T-cell (primary cell): ENCODE measurements around the gene RAC3. TPM values are rescaled to one million over a fixed set of nuclear protein-coding genes. Genes with fewer than 3 reads are reported as not detected.

ENCODE experiments used
- ATAC-seq, 4 experiments: fragments of 200-7000 bp in 3 of 4; fragments of 150-1000 bp in 1 of 4; cut with Tn5 transposase; replicated peaks in 1 of 4; 1 replicate in 3 of 4; 2 replicates in 1 of 4; pipeline ENCODE4 v1.10.0; 2021; ENCODE audit warnings: moderate library complexity in 3 of 4, mild to moderate bottlenecking in 2 of 4, moderate number of reproducible peaks in 1 of 4
- CTCF ChIA-PET, 2 donors: fragments of 300-600 bp; sonication (Branson Sonifier 250); formaldehyde crosslinking; loops; one replicate each; lab custom pipeline; 2022; ENCODE audit warnings: antibody characterized with exemption in 2 of 2; lab: Charles Lee
- POLR2A ChIA-PET, 2 donors: fragments of 300-600 bp; sonication (Branson Sonifier 250); formaldehyde crosslinking; loops; one replicate each; lab custom pipeline; 2022; ENCODE audit warnings: antibody characterized with exemption in 2 of 2; lab: Charles Lee
- DNase-seq, 35 experiments: peaks; one replicate each; pipeline versions ENCODE4 v3.0.0 to v3.0.0-alpha.2; 2013 to 2023
- H3K27ac ChIP-seq: one replicate; pipeline ENCODE4 v1.5.1; 2013; ENCODE audit warnings: low read length
- H3K27me3 ChIP-seq, 2 experiments: replicated peaks in 1 of 2; 1 replicate in 1 of 2; 2 replicates in 1 of 2; pipeline versions ENCODE4 v1.6.1 to v1.7.0; 2013; ENCODE audit warnings: low read length in 1 of 2, mixed read lengths in 1 of 2; ENCODE audit not compliant: control insufficient read depth in 2 of 2, insufficient read depth in 2 of 2; ENCODE audit errors: extremely low read depth in 1 of 2
- H3K36me3 ChIP-seq, 2 donors: 1 replicate in 1 of 2; 2 replicates in 1 of 2; pipeline versions ENCODE4 v1.6.1 to v1.7.0; 2013; ENCODE audit warnings: low read length in 1 of 2; ENCODE audit not compliant: control insufficient read depth in 2 of 2, insufficient read depth in 1 of 2; ENCODE audit errors: extremely low read depth in 1 of 2
- H3K4me1 ChIP-seq, 2 experiments: 1 replicate in 1 of 2; 2 replicates in 1 of 2; pipeline versions ENCODE4 v1.6.1 to v1.7.0; 2013; ENCODE audit warnings: low read length in 2 of 2, mixed read lengths in 1 of 2; ENCODE audit not compliant: insufficient read depth in 2 of 2, control insufficient read depth in 1 of 2; ENCODE audit errors: extremely low read depth in 1 of 2
- H3K4me3 ChIP-seq, 2 donors: 1 replicate in 1 of 2; 2 replicates in 1 of 2; pipeline versions ENCODE4 v1.5.1 to v1.7.0; 2013; ENCODE audit warnings: mild to moderate bottlenecking in 2 of 2, low read length in 1 of 2, moderate library complexity in 1 of 2; ENCODE audit not compliant: control insufficient read depth in 1 of 2; ENCODE audit errors: extremely low read depth in 1 of 2
- H3K9me3 ChIP-seq: 2 replicates; pipeline ENCODE4 v1.7.0; 2013
- H3K27ac Mint-ChIP-seq, 2 donors: one replicate each; pipeline ENCODE4 v1.8.0; 2020 to 2021; ENCODE audit warnings: mild to moderate bottlenecking in 2 of 2, mixed read lengths in 2 of 2
- H3K27me3 Mint-ChIP-seq, 2 donors: one replicate each; pipeline ENCODE4 v1.8.0; 2021 to 2022; ENCODE audit warnings: mixed read lengths in 2 of 2
- H3K36me3 Mint-ChIP-seq: one replicate; pipeline ENCODE4 v1.8.0; 2021; ENCODE audit warnings: mixed read lengths
- H3K4me1 Mint-ChIP-seq, 3 donors: one replicate each; pipeline ENCODE4 v1.8.0; 2020 to 2022; ENCODE audit warnings: mixed read lengths in 3 of 3, mild to moderate bottlenecking in 1 of 3
- H3K4me3 Mint-ChIP-seq, 3 donors: one replicate each; pipeline ENCODE4 v1.8.0; 2020 to 2022; ENCODE audit warnings: mild to moderate bottlenecking in 3 of 3, mixed read lengths in 3 of 3, moderate library complexity in 3 of 3
- H3K9me3 Mint-ChIP-seq, 3 donors: one replicate each; pipeline ENCODE4 v1.8.0; 2020 to 2022; ENCODE audit warnings: mixed read lengths in 3 of 3
- WGBS: methylation state at CpG from one replicate; pipeline ENCODE4 v1.1.5; 2013; ENCODE audit warnings: missing lambda C conversion rate; ENCODE audit not compliant: insufficient coverage; 5-methylcytosine and 5-hydroxymethylcytosine counted together
- total RNA-seq, 35 experiments: library from RNA in 6 of 35; stranded (reverse) in 6 of 35; fragments of 120-200 nt in 1 of 35; gene quantifications; one replicate each; pipeline versions ENCODE4 v1.2.1 to v1.2.4 and lab custom pipeline; 2013 to 2026

Gene RAC3
- total RNA-seq, 5 donors from 2014 or later (not counting 1 experiment from before 2014, with no cell fraction given): 1.1 to 5.4 (median 3.6) TPM

GRCh38 chr17:81994593-81995462 lies 36.6 kb upstream of the RAC3 start:
- ChIA-PET CTCF (no interaction called here), POLR2A (no interaction called here)
- Histone ChIP-seq H3K9me3 (no peaks in the 10 kb centered on the region), H3K36me3 (peaks cover 0 to 5% of the 10 kb centered on the region in 2 donors), H3K4me1 (no peaks in the 10 kb centered on the region), H3K4me3 (no peak overlapping the region), H3K27me3 (no peaks in the 10 kb centered on the region), H3K27ac (no peak overlapping the region)
- Mint-ChIP-seq H3K27ac (no peak overlapping the region), H3K36me3 (peaks cover 8% of the 10 kb centered on the region), H3K9me3 (no peaks in the 10 kb centered on the region), H3K4me1 (peaks cover 4 to 6% (median 4%) of the 10 kb centered on the region in 3 donors), H3K4me3 (no peak overlapping the region), H3K27me3 (no peaks in the 10 kb centered on the region)
- DNase-seq (no peak), ATAC-seq (no peak)
- WGBS: 96% methylated on average over 26 of the region's 39 CpGs

- no peak for DNase-seq
- peaks cover 2% of the 10 kb centered on the region in 3 donors for H3K4me1 Mint-ChIP-seq
- no peaks in the 10 kb centered on the region for H3K9me3 Mint-ChIP-seq
- H3K27ac Mint-ChIP-seq: no peak overlapping the region
- WGBS: 94% methylated on average over 28 of the region's 29 CpGs
- Histone ChIP-seq H3K9me3 (no peaks in the 10 kb centered on the region), H3K27ac (no peak overlapping the region), H3K4me3 (no peak overlapping the region), H3K27me3 (no peaks in the 10 kb centered on the region), H3K36me3 (peaks cover 0 to 5% of the 10 kb centered on the region in 2 donors), H3K4me1 (no peaks in the 10 kb centered on the region)
- peaks cover 5% of the 10 kb centered on the region for H3K36me3 Mint-ChIP-seq
- CTCF ChIA-PET: no interaction called here
- no peak for ATAC-seq
- no peak overlapping the region for H3K4me3 Mint-ChIP-seq
- POLR2A ChIA-PET: no interaction called here
- no peaks in the 10 kb centered on the region for H3K27me3 Mint-ChIP-seq
These were observed 35.8 kb upstream of the RAC3 start for GRCh38 chr17:81995463-81996231.

GRCh38 chr17:81996232-81996756 lies 35.2 kb upstream of the RAC3 start:
- DNase-seq (no peak), ATAC-seq (no peak)
- Mint-ChIP-seq H3K36me3 (peaks cover 3% of the 10 kb centered on the region), H3K9me3 (no peaks in the 10 kb centered on the region), H3K4me3 (no peak overlapping the region), H3K27me3 (no peaks in the 10 kb centered on the region), H3K4me1 (no peaks in the 10 kb centered on the region), H3K27ac (no peak overlapping the region)
- 94% methylated on average over 27 of the region's 28 CpGs for WGBS
- Histone ChIP-seq H3K4me1 (no peaks in the 10 kb centered on the region), H3K27me3 (no peaks in the 10 kb centered on the region), H3K9me3 (no peaks in the 10 kb centered on the region), H3K4me3 (no peak overlapping the region), H3K27ac (no peak overlapping the region), H3K36me3 (peaks cover 0 to 5% of the 10 kb centered on the region in 2 donors)
- POLR2A ChIA-PET: no interaction called here
- CTCF ChIA-PET: no interaction called here

GRCh38 chr17:81996757-81997441 lies 34.6 kb upstream of the RAC3 start:
- Histone ChIP-seq H3K4me1 (no peaks in the 10 kb centered on the region), H3K27me3 (no peaks in the 10 kb centered on the region), H3K4me3 (no peak overlapping the region), H3K9me3 (no peaks in the 10 kb centered on the region), H3K36me3 (peaks cover 0 to 5% of the 10 kb centered on the region in 2 donors), H3K27ac (no peak overlapping the region)
- H3K27me3 Mint-ChIP-seq: no peaks in the 10 kb centered on the region
- 97% methylated on average over 22 of the region's 30 CpGs for WGBS
- ATAC-seq (no peak), DNase-seq (no peak)
- no peak overlapping the region for H3K4me3 Mint-ChIP-seq
- H3K27ac Mint-ChIP-seq: no peak overlapping the region
- CTCF ChIA-PET: interaction anchor here in 1 of 2 donors (0.7 kb wide), 1 partner anchor 701 kb away, joined by 3 read pairs; no protein-coding TSS in a partner anchor
- H3K4me1 Mint-ChIP-seq: no peaks in the 10 kb centered on the region
- POLR2A ChIA-PET: interaction anchor here in 1 of 2 donors (0.6 kb wide), 1 partner anchor 26 kb away, joined by 3 read pairs; the partner anchor contains the start of gene CENPX
- H3K9me3 Mint-ChIP-seq: no peaks in the 10 kb centered on the region
- H3K36me3 Mint-ChIP-seq: peaks cover 3% of the 10 kb centered on the region

GRCh38 chr17:81998212-81998611 lies 33.3 kb upstream of the RAC3 start:
- 100% methylated on average over 4 of the region's 7 CpGs for WGBS
- DNase-seq (no peak), ATAC-seq (no peak)
- Histone ChIP-seq H3K27me3 (no peaks in the 10 kb centered on the region), H3K36me3 (peaks cover 0 to 5% of the 10 kb centered on the region in 2 donors), H3K4me3 (no peak overlapping the region), H3K4me1 (no peaks in the 10 kb centered on the region), H3K9me3 (no peaks in the 10 kb centered on the region), H3K27ac (no peak overlapping the region)
- ChIA-PET POLR2A (no interaction called here), CTCF (no interaction called here)
- no peak overlapping the region for H3K4me3 Mint-ChIP-seq
- H3K36me3 Mint-ChIP-seq: peaks cover 3% of the 10 kb centered on the region
- H3K27me3 Mint-ChIP-seq: no peaks in the 10 kb centered on the region
- no peaks in the 10 kb centered on the region for H3K9me3 Mint-ChIP-seq
- no peaks in the 10 kb centered on the region for H3K4me1 Mint-ChIP-seq
- no peak overlapping the region for H3K27ac Mint-ChIP-seq
